ENCODE results near the gene NPPC.

The NPPC gene

DNA sequence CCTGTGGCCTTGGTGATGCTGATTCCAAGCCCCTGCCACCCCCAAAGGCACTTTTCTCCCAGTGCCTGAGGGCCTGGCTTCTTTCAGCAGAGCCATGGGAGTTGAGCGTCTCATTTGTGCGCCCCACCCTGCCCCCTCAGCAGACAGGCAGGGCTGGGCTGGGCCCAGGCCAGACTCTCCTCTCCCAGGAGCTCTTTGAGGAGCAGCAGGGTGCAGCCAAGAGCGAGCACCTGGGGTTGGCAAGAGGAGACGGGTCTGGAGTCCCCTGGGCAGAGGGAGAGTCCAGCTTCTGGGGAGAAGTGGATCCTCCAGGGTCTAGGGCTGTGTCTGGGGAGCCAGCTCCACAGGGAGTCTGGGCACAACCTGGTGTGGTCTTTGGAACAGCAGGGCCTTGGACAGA lies 21.2 kb downstream of the NPPC start:
- Histone ChIP-seq H3K9me3 (ENCODE audit: severe bottlenecking) (no peaks in the 10 kb centered on the region), H3K4me3 (ENCODE audit: severe bottlenecking) (no peak overlapping the region), H3K27ac (ENCODE audit: poor library complexity, severe bottlenecking) (no peak overlapping the region), H3K4me1 (ENCODE audit: insufficient read depth, poor library complexity, severe bottlenecking) (no peaks in the 10 kb centered on the region), H3K27me3 (ENCODE audit: insufficient read depth, poor library complexity, severe bottlenecking) (no peaks in the 10 kb centered on the region), H3K36me3 (ENCODE audit: low read depth) (no peaks in the 10 kb centered on the region)
- no peak for TF ChIP-seq CTCF (IDR thresholded peaks at IDR 0.05; ENCODE audit: poor library complexity, severe bottlenecking)
- ATAC-seq (ENCODE audit: low read depth) (no peak), DNase-seq (ENCODE audit: low spot score) (peak; percentile 33)

- no peaks in the 10 kb centered on the region for H3K9me3 ChIP-seq (ENCODE audit: severe bottlenecking)
- ATAC-seq (ENCODE audit: low read depth) (no peak), DNase-seq (ENCODE audit: low spot score) (peak; percentile 44)
- H3K36me3 ChIP-seq (ENCODE audit: low read depth), result no peaks in the 10 kb centered on the region
- no peak for TF ChIP-seq CTCF (IDR thresholded peaks at IDR 0.05; ENCODE audit: poor library complexity, severe bottlenecking)
- H3K4me1 ChIP-seq (ENCODE audit: insufficient read depth, poor library complexity, severe bottlenecking), result no peaks in the 10 kb centered on the region
- no peaks in the 10 kb centered on the region for H3K27me3 ChIP-seq (ENCODE audit: insufficient read depth, poor library complexity, severe bottlenecking)
- no peak overlapping the region for H3K27ac ChIP-seq (ENCODE audit: poor library complexity, severe bottlenecking)
- no peak overlapping the region for H3K4me3 ChIP-seq (ENCODE audit: severe bottlenecking)
These were observed 22.0 kb downstream of the NPPC start for GRCh38 chr2:231904161-231904611.

DNA sequence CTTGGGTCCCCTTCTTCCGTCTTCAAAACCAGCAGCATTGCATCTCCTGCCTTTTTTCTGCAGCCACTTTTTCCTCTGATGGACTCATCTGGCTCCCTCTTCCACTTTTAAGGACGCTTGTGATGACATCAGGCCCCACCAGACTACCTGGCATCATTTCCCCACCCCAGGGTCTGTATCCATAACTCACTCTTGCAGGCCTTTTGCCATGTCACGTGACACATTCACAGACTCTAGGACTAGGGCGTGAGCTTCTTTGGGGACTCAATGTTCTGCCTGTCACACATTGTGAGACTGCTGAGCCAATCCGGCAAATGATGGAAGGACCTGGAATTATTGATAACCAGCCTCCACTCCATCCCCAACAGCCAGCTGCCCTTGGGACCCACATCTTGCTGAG lies 23.6 kb downstream of the NPPC start:
- H3K36me3 ChIP-seq (ENCODE audit: low read depth), result no peaks in the 10 kb centered on the region
- no peak overlapping the region for H3K4me3 ChIP-seq (ENCODE audit: severe bottlenecking)
- TF ChIP-seq CTCF (IDR thresholded peaks at IDR 0.05; ENCODE audit: poor library complexity, severe bottlenecking), result no peak
- no peaks in the 10 kb centered on the region for H3K27me3 ChIP-seq (ENCODE audit: insufficient read depth, poor library complexity, severe bottlenecking)
- DNase-seq (ENCODE audit: low spot score) (peak; percentile 4), ATAC-seq (ENCODE audit: low read depth) (no peak)
- H3K4me1 ChIP-seq (ENCODE audit: insufficient read depth, poor library complexity, severe bottlenecking), result no peaks in the 10 kb centered on the region
- H3K27ac ChIP-seq (ENCODE audit: poor library complexity, severe bottlenecking), result no peak overlapping the region
- H3K9me3 ChIP-seq (ENCODE audit: severe bottlenecking), result no peaks in the 10 kb centered on the region

- Histone ChIP-seq H3K27ac (ENCODE audit: poor library complexity, severe bottlenecking) (no peak overlapping the region), H3K4me1 (ENCODE audit: insufficient read depth, poor library complexity, severe bottlenecking) (no peaks in the 10 kb centered on the region), H3K27me3 (ENCODE audit: insufficient read depth, poor library complexity, severe bottlenecking) (no peaks in the 10 kb centered on the region), H3K9me3 (ENCODE audit: severe bottlenecking) (no peaks in the 10 kb centered on the region), H3K4me3 (ENCODE audit: severe bottlenecking) (no peak overlapping the region), H3K36me3 (ENCODE audit: low read depth) (no peaks in the 10 kb centered on the region)
- ATAC-seq (ENCODE audit: low read depth), result no peak
- no peak for DNase-seq (ENCODE audit: low spot score)
- peak; percentile 0 for TF ChIP-seq CTCF (IDR thresholded peaks at IDR 0.05; ENCODE audit: poor library complexity, severe bottlenecking)
These were observed 25.2 kb downstream of the NPPC start for GRCh38 chr2:231900972-231901371.

DNA sequence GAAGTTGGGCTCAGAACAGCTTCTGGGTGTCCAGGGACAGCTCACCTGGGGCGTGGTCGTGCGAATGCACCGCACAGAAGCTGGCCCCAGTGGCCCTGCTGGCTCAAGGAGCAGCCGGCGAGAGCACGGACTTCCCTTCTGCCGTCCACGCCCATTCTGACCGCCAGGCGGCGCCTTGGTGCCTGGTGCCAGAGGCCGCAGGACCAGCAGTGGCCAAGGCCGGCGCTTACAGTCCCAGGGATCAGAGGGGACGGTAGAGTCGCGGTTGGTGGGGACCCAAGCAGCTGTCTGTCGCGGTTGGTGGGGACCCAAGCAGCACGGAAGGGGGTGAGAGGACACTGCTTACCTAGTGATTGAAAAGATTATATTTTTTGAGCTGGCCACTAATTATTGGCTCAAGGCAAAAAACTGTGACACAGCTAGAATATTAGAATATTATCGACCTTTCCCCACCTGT lies 25.7 kb downstream of the NPPC start:
- H3K27ac ChIP-seq (ENCODE audit: poor library complexity, severe bottlenecking), result no peak overlapping the region
- DNase-seq (ENCODE audit: low spot score), result no peak
- no peaks in the 10 kb centered on the region for H3K9me3 ChIP-seq (ENCODE audit: severe bottlenecking)
- H3K4me1 ChIP-seq (ENCODE audit: insufficient read depth, poor library complexity, severe bottlenecking), result no peaks in the 10 kb centered on the region
- H3K36me3 ChIP-seq (ENCODE audit: low read depth), result no peaks in the 10 kb centered on the region
- H3K4me3 ChIP-seq (ENCODE audit: severe bottlenecking), result no peak overlapping the region
- peak; percentile 32 for TF ChIP-seq CTCF (IDR thresholded peaks at IDR 0.05; ENCODE audit: poor library complexity, severe bottlenecking)
- no peak; the same call in 2 of the 3 replicates for ATAC-seq (ENCODE audit: low read depth)
- H3K27me3 ChIP-seq (ENCODE audit: insufficient read depth, poor library complexity, severe bottlenecking), result no peaks in the 10 kb centered on the region

Measured in RWPE2 (cell line).